ENCODE data around the gene CDC25B. TPM values are rescaled to one million over a fixed set of nuclear protein-coding genes. Genes with fewer than 3 reads are reported as not detected.

CDC25B gene
- total and polyA plus RNA-seq, 2 of the 8 experiments (the other 6 are each of a cell fraction or from before 2014, with no cell fraction given): 21.7 to 31.2 TPM

DNA sequence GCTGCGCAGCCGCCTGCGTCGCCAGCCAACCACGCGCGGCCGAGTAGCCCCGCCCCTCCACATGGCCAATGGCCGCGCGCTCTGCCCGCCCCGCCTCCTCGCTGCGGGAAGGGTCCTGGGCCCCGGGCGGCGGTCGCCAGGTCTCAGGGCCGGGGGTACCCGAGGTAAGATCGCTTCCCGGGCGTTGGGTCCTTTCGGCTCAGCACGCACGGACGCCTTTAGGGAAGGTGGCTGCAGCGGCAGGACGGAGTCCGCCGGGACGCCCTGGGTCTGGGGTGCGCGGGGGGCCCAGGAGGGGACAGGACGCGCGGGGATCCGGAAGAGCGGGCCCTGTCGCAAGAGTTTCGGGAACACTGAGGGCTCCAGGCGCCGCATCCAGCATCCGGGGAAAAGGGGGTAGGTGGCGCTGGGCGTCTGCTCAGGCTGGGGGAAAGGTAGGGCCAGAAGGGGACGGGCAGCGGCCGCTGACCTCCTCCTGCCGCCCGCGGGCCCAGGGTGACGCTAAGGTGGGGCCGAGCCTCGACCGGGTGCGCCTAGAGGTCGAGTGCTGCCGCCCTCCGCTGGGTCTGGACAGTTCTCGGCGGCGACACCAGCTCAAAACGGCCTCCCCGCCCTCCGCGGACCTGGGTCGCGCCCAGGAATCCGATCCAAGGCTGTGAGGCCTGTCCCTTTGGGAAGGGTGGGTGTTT lies 50.8 kb downstream of the CDC25B start, which contains the start of gene MAVS:
TSS of gene MAVS (plus strand) at position 95 of the 689 bp plus-strand sequence. CDS start 7,791 bp downstream, outside the sequence.
- peak within 1 kb of the TSS; percentile 5; the same call in 1 of the 2 replicates for H2AK5ac ChIP-seq (ENCODE audit: low read depth, low read length)
- FAIRE-seq: no peak
- peaks cover 12% of the 10 kb centered on the region for H3K23me2 ChIP-seq (ENCODE audit: low read depth, low read length)
- H3K14ac ChIP-seq (ENCODE audit: insufficient read length): no peak within 1 kb of the TSS
- H3K4me2 ChIP-seq (ENCODE audit: insufficient read depth in 1 of 2, low read depth in 2 of 2, low read length in 2 of 2): peak within 1 kb of the TSS; percentile 88 to 93
- H3K79me1 ChIP-seq (ENCODE audit: low read depth, low read length): peaks cover 3% of the 10 kb centered on the region; the same call in 1 of the 2 replicates
- peak; percentile 51 to 92 for DNase-seq (ENCODE audit: low read depth in 1 of 2, low spot score in 2 of 2)
- H3K27ac ChIP-seq (ENCODE audit: low read depth, low read length): peak within 1 kb of the TSS; percentile 52; the same call in 1 of the 2 replicates
- H4K91ac ChIP-seq (replicated peaks; ENCODE audit: insufficient read length, low read length): peak within 1 kb of the TSS; percentile 61
- no peak within 1 kb of the TSS for H3K23ac ChIP-seq (ENCODE audit: insufficient read length)
- no peaks in the 10 kb centered on the region for H3K36me3 ChIP-seq (ENCODE audit: control insufficient read depth in 2 of 4, insufficient read depth in 4 of 4, low read length in 3 of 4)
- H2BK120ac ChIP-seq (replicated peaks; ENCODE audit: low read depth, low read length): no peak within 1 kb of the TSS
- H4K8ac ChIP-seq (ENCODE audit: extremely low read depth, insufficient read depth, low read length): peak within 1 kb of the TSS; percentile 95
- WGBS, 2 experiments (ENCODE audit: extremely low coverage in 1 of 2, insufficient coverage in 1 of 2, insufficient read length in 1 of 2, insufficient replicate concordance in 2 of 2, low coverage in 1 of 2, low lambda C conversion rate in 2 of 2, missing lambda C conversion rate in 1 of 2): 1% methylated on average over 62 of the region's 72 CpGs; no CpG with 5 or more reads in 1 of the 2 experiments
- H4K20me1 ChIP-seq (replicated peaks in 1 of 2; ENCODE audit: control insufficient read depth in 1 of 2, insufficient read depth in 2 of 2, low read length in 2 of 2): peaks cover 0 to 5% of the 10 kb centered on the region in 2 experiments
- H2BK15ac ChIP-seq (ENCODE audit: low read length): no peak within 1 kb of the TSS
- peak within 1 kb of the TSS; percentile 34; the same call in 1 of the 2 replicates for H2AFZ ChIP-seq (ENCODE audit: low read length)
- peak within 1 kb of the TSS; percentile 63 to 84 (median 73) for H3K4me3 ChIP-seq (ENCODE audit: extremely low read depth in 1 of 4, insufficient read depth in 2 of 4, low read depth in 3 of 4, low read length in 4 of 4)
- H3K4me1 ChIP-seq (replicated peaks in 1 of 4; ENCODE audit: control insufficient read depth in 3 of 4, insufficient read depth in 4 of 4, low read length in 3 of 4): peaks cover 0 to 8% (median 4%) of the 10 kb centered on the region in 4 experiments; a peak in 3 of 7 replicates
- 0 out of 2 replicates have a peak within 1 kb of the TSS, but pooled peaks have one; percentile 27 for H2BK12ac ChIP-seq (ENCODE audit: low read depth, low read length)
- H2BK5ac ChIP-seq (ENCODE audit: low read depth, low read length): peak within 1 kb of the TSS; percentile 52; the same call in 1 of the 2 replicates
- H2BK20ac ChIP-seq (ENCODE audit: low read length): no peak within 1 kb of the TSS
- H3K56ac ChIP-seq (replicated peaks; ENCODE audit: insufficient read length, low read depth, low read length): peak within 1 kb of the TSS; percentile 69
- peak within 1 kb of the TSS; percentile 74 for H3K4ac ChIP-seq (replicated peaks; ENCODE audit: insufficient read length, low read depth, low read length)
- POLR2A ChIA-PET (ENCODE audit: partially characterized antibody): interaction anchor here (1.0 to 1.3 kb wide), 3 partner anchors 11 to 79 kb away, joined by 3 read pairs; partner anchors contain the start of gene ADISSP
- peak within 1 kb of the TSS; percentile 76 for H4K5ac ChIP-seq (ENCODE audit: insufficient read length, low read depth, low read length)
- CTCF ChIA-PET (ENCODE audit: partially characterized antibody): no interaction called here
- H3K9me3 ChIP-seq (ENCODE audit: insufficient read depth in 2 of 2, low read depth in 1 of 2, low read length in 1 of 2): no peaks in the 10 kb centered on the region
- no peaks in the 10 kb centered on the region; a peak in 1 of 7 replicates for H3K27me3 ChIP-seq (replicated peaks in 1 of 4; ENCODE audit: control insufficient read depth in 3 of 4, extremely low read depth in 1 of 4, insufficient read depth in 3 of 4, low read length in 3 of 4)
- H3K79me2 ChIP-seq (ENCODE audit: control insufficient read depth in 1 of 2, insufficient read depth in 2 of 2, low read length in 2 of 2): peaks cover 0 to 4% of the 10 kb centered on the region in 2 experiments; a peak in 2 of 4 replicates
- H3K18ac ChIP-seq (ENCODE audit: extremely low read depth, low read length): peak within 1 kb of the TSS; percentile 60
- peak within 1 kb of the TSS; percentile 70 to 86 (median 70) for H3K9ac ChIP-seq (replicated peaks in 1 of 4; ENCODE audit: extremely low read depth in 1 of 4, low read depth in 3 of 4, low read length in 3 of 4)
- TF ChIP-seq NANOG (IDR thresholded peaks at IDR 0.05; ENCODE audit: insufficient read depth, low read depth, low read length, poor library complexity, severe bottlenecking): no peak
- peak; percentile 64 for TF ChIP-seq ASH2L (IDR thresholded peaks at IDR 0.05; ENCODE audit: low read length)
- 0 out of 2 replicates have a peak, but pooled peaks have one; percentile 13 for TF ChIP-seq CEBPB (IDR thresholded peaks at IDR 0.05; ENCODE audit: low read depth, low read length)
- peak; percentile 51; the same call in 1 of the 2 replicates for TF ChIP-seq CREB1 (IDR thresholded peaks at IDR 0.05)
- peak; percentile 49; the same call in 1 of the 2 replicates for TF ChIP-seq SP1 (IDR thresholded peaks at IDR 0.05; ENCODE audit: low read depth, low read length)
- peak; percentile 84 for TF ChIP-seq TAF1 (IDR thresholded peaks at IDR 0.05; ENCODE audit: low read depth, low read length)
- TF ChIP-seq, protein P1, sequence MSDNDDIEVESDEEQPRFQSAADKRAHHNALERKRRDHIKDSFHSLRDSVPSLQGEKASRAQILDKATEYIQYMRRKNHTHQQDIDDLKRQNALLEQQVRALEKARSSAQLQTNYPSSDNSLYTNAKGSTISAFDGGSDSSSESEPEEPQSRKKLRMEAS (IDR thresholded peaks at IDR 0.05): peak; percentile 71

All from H1 (cell line).